Loucy (cell line): ENCODE data around the gene NME4.

Experiments used
- H2AFZ ChIP-seq: fragments of 200-600 bp; sonication (generic); 2 replicates; pipeline ENCODE4 v1.6.0; 2016; ENCODE audit warnings: antibody characterized with exemption, mild to moderate bottlenecking, low read length, moderate library complexity
- H3F3A ChIP-seq: fragments of 200-600 bp; 2 replicates; pipeline ENCODE4 v1.6.0; 2016; ENCODE audit warnings: antibody characterized with exemption, low read depth, mild to moderate bottlenecking
- H3K27me3 ChIP-seq: fragments of 200-600 bp; sonication (generic); 2 replicates; pipeline ENCODE4 v1.6.1; 2014; ENCODE audit warnings: low read length, mild to moderate bottlenecking; ENCODE audit not compliant: insufficient read depth, poor library complexity, severe bottlenecking
- H3K36me3 ChIP-seq: fragments of 200-600 bp; sonication (generic); 2 replicates; pipeline ENCODE4 v1.6.1; 2016; ENCODE audit warnings: low read length; ENCODE audit not compliant: insufficient read depth
- H3K4me1 ChIP-seq: fragments of 200-600 bp; sonication (generic); 2 replicates; pipeline ENCODE4 v1.5.1; 2014; ENCODE audit warnings: low read length, mild to moderate bottlenecking; ENCODE audit not compliant: insufficient read depth, poor library complexity, severe bottlenecking
- H3K4me2 ChIP-seq: fragments of 200-600 bp; sonication (generic); 2 replicates; pipeline ENCODE4 v1.6.0; 2014; ENCODE audit warnings: antibody characterized with exemption, low read length, low read depth, mild to moderate bottlenecking; ENCODE audit not compliant: poor library complexity, severe bottlenecking
- H3K4me3 ChIP-seq: fragments of 200-600 bp; sonication (generic); 2 replicates; pipeline ENCODE4 v1.5.1; 2014; ENCODE audit warnings: low read length, mild to moderate bottlenecking, mixed read lengths; ENCODE audit not compliant: poor library complexity, severe bottlenecking
- H3K79me2 ChIP-seq: fragments of 200-600 bp; sonication (generic); 2 replicates; pipeline ENCODE4 v1.6.1; 2014; ENCODE audit warnings: low read length; ENCODE audit not compliant: insufficient read depth
- H3K9ac ChIP-seq: fragments of 200-600 bp; sonication (generic); 2 replicates; pipeline ENCODE4 v1.6.0; 2014; ENCODE audit warnings: mild to moderate bottlenecking, low read depth, low read length, moderate library complexity; ENCODE audit not compliant: poor library complexity, severe bottlenecking
- H3K9me2 ChIP-seq: fragments of 200-600 bp; sonication (generic); replicated peaks from 2 replicates; pipeline ENCODE4 v1.6.1; 2016; ENCODE audit warnings: low read depth, low read length, mixed read lengths
- H3K9me3 ChIP-seq: fragments of 200-600 bp; sonication (generic); 2 replicates; pipeline ENCODE4 v1.6.1; 2014; ENCODE audit warnings: mild to moderate bottlenecking, antibody characterized with exemption, low read length, low read depth; ENCODE audit not compliant: insufficient read depth
- H4K20me1 ChIP-seq: fragments of 200-600 bp; sonication (generic); 2 replicates; pipeline ENCODE4 v1.6.0; 2014; ENCODE audit warnings: antibody characterized with exemption, low read length, mild to moderate bottlenecking; ENCODE audit not compliant: insufficient read depth, poor library complexity, severe bottlenecking
- CTCF ChIP-seq: fragments of 200-600 bp; sonication (generic); conservative IDR thresholded peaks from 2 replicates; pipeline ENCODE4 v1.5.1; 2014; ENCODE audit warnings: mild to moderate bottlenecking, antibody characterized with exemption, low read length
- EZH2phosphoT487 ChIP-seq: fragments of 200-600 bp; IDR thresholded peaks from 2 replicates; pipeline ENCODE4 v1.6.1; 2018; ENCODE audit warnings: antibody characterized with exemption, mild to moderate bottlenecking, moderate library complexity, borderline replicate concordance

Gene NME4

GRCh38 chr16:369275-369865 lies 27.6 kb upstream of the NME4 start:
- Histone ChIP-seq H3K36me3 (no peaks in the 10 kb centered on the region; the same call in 1 of the 2 replicates), H3K4me1 (no peaks in the 10 kb centered on the region), H3K9ac (peak overlapping the region; percentile 39), H3K27me3 (no peaks in the 10 kb centered on the region), H3F3A (no peaks in the 10 kb centered on the region), H3K4me2 (peak overlapping the region; percentile 64), H4K20me1 (no peaks in the 10 kb centered on the region), H3K79me2 (peaks cover 6% of the 10 kb centered on the region; the same call in 1 of the 2 replicates), H3K9me3 (no peaks in the 10 kb centered on the region), H3K4me3 (peak overlapping the region; percentile 58), H3K9me2 (no peaks in the 10 kb centered on the region), H2AFZ (no peak overlapping the region)
- TF ChIP-seq CTCF (no peak), EZH2phosphoT487 (no peak)

- peak overlapping the region; percentile 69 for H3K4me3 ChIP-seq
- no peaks in the 10 kb centered on the region for H3K9me2 ChIP-seq
- no peaks in the 10 kb centered on the region for H3F3A ChIP-seq
- no peaks in the 10 kb centered on the region; the same call in 1 of the 2 replicates for H3K36me3 ChIP-seq
- H3K9me3 ChIP-seq = no peaks in the 10 kb centered on the region
- H3K4me2 ChIP-seq = peak overlapping the region; percentile 64
- H2AFZ ChIP-seq = no peak overlapping the region
- peaks cover 6% of the 10 kb centered on the region; the same call in 1 of the 2 replicates for H3K79me2 ChIP-seq
- peak overlapping the region; percentile 39 for H3K9ac ChIP-seq
- TF ChIP-seq CTCF (no peak), EZH2phosphoT487 (no peak)
- H4K20me1 ChIP-seq = no peaks in the 10 kb centered on the region
- H3K27me3 ChIP-seq = no peaks in the 10 kb centered on the region
- no peaks in the 10 kb centered on the region for H3K4me1 ChIP-seq
These were observed 27.0 kb upstream of the NME4 start for GRCh38 chr16:369866-370436.

GRCh38 chr16:370443-370842 lies 26.6 kb upstream of the NME4 start, which contains the start of gene MRPL28:
Gene MRPL28, minus strand, starts transcription at chr16:370538. Its CDS starts 320 bp downstream, at chr16:370218.
- Histone ChIP-seq H3K79me2 (peaks cover 6% of the 10 kb centered on the region; the same call in 1 of the 2 replicates), H3K4me2 (peak within 1 kb of the TSS; percentile 86), H2AFZ (no peak within 1 kb of the TSS; the same call in 1 of the 2 replicates), H3K9ac (peak within 1 kb of the TSS; percentile 81), H4K20me1 (no peaks in the 10 kb centered on the region), H3K4me3 (peak within 1 kb of the TSS; percentile 69), H3K4me1 (no peaks in the 10 kb centered on the region), H3F3A (no peaks in the 10 kb centered on the region), H3K9me2 (no peaks in the 10 kb centered on the region), H3K9me3 (no peaks in the 10 kb centered on the region), H3K27me3 (no peaks in the 10 kb centered on the region), H3K36me3 (no peaks in the 10 kb centered on the region; the same call in 1 of the 2 replicates)
- TF ChIP-seq CTCF (no peak), EZH2phosphoT487 (no peak)
